A549 treated with Mapracorat at 1 μM for 4 hours (cell line): ENCODE data around the gene GOLGA6A. TPM values are rescaled to one million over a fixed set of nuclear protein-coding genes. Genes with fewer than 3 reads are reported as not detected.

Source experiments
- total RNA-seq: library from RNA; stranded (reverse); fragments of 200-300 nt; extraction: Qiagen RNA extraction; gene quantifications from 5 replicates; pipeline ENCODE4 v1.2.3, GENCODE V29; 2022

The GOLGA6A gene, protein sequence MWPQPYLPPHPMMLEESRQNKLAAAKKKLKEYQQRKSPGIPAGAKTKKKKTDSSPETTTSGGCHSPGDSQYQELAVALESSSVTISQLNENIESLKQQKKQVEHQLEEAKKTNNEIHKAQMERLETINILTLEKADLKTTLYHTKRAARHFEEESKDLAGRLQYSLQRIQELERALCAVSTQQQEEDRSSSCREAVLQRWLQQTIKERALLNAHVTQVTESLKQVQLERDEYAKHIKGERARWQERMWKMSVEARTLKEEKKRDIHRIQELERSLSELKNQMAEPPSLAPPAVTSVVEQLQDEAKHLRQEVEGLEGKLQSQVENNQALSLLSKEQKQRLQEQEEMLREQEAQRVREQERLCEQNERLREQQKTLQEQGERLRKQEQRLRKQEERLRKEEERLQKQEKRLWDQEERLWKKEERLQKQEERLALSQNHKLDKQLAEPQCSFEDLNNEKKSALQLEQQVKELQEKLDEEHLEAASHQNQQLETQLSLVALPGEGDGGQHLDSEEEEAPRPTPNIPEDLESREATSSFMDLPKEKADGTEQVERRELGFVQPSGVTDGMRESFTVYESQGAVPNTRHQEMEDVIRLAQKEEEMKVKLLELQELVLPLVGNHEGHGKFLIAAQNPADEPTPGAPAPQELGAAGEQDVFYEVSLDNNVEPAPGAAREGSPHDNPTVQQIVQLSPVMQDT
- total RNA-seq: 0.07 to 0.26 TPM (median 0.10 TPM) in 5 replicates

DNA sequence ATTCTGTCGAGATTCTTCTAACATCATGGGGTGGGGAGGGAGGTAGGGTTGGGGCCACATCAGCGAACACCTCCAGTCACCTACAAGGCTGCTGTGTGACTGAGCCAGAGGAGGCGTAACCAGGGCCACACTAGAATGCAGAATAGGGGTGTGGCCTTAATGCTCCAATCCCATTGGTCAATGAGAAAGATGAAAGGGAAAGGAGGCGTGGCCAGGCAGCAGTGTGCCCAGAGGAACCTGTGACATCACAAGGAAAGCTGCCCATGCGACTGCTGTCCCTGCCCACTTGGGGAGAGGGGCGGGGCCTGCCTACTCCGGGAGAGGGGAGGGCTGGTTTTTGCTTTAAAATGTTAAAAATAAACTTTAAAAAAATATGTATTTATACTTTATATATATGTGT lies at the start of gene GOLGA6A:
Gene GOLGA6A (minus strand): TSS at position 101 of the 400 bp plus-strand sequence. CDS start 41 bp downstream, at position 60.

DNA sequence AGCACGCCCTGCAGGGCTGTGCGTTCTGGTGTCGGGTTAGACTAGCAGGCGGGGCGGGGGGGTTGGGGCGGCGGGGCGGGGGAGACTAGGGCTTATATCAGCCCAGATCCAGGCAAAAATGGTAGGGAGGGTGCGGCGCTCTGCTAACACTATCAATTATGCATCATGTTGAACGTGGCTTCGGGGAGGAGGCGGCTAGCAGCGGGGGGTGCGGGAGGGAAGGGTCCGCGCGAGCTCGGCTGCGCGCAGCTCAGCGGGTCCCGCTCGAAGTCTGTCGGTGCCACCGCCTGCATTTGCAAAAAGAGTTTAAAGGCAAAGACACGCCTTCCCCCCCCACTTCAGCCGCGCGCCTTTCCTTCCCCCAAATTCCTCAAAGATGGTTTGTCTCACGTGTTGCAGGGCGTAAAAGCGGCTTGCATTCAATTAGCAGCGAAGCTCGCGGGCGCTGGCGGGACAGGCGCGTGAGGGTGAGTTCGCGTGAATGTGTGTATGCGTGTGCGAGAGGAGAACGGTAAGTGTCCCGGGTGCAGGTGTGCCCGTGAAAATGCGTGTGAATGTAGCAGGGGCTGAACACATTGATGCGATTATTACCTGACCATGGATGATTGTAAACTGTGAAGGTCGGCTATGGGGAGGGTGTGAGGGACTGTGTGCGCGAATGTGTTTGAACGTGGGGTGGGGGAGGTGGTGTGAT lies 48.0 kb upstream of the GOLGA6A start, which contains the start of gene ISLR2:
Gene ISLR2 (plus strand): TSS at position 432 of the 694 bp plus-strand sequence. CDS start 2,169 bp downstream, outside the sequence.

Other genes with a start within 250 kb of the GOLGA6A start
- not detected in 5 replicates for gene TBC1D21, start 209.0 kb downstream of the GOLGA6A start, total RNA-seq
- gene LOXL1, start 156.1 kb downstream of the GOLGA6A start, total RNA-seq: 0.38 to 0.90 TPM (median 0.81 TPM) in 5 replicates
- gene STOML1, start 90.3 kb downstream of the GOLGA6A start, total RNA-seq: 9.1 to 13.1 TPM (median 12.1 TPM) in 5 replicates
- 12.1 to 16.1 TPM (median 15.8 TPM) in 5 replicates for gene PML, start 87.8 kb downstream of the GOLGA6A start, total RNA-seq
- gene ISLR2, start 48.0 kb upstream of the GOLGA6A start, total RNA-seq: 0.11 to 0.27 TPM (median 0.17 TPM) in 4 of 5 replicates, not detected in the other
- 0.22 to 0.50 TPM (median 0.39 TPM) in 5 replicates for gene ISLR, start 91.2 kb upstream of the GOLGA6A start, total RNA-seq
- gene STRA6, start 120.2 kb upstream of the GOLGA6A start, total RNA-seq: 52.1 to 86.8 TPM (median 69.6 TPM) in 5 replicates
- 6.7 to 8.9 TPM (median 7.2 TPM) in 5 replicates for gene CCDC33, start 153.8 kb upstream of the GOLGA6A start, total RNA-seq